Skeletal muscle tissue (tissue), 4 donors: ENCODE data around the gene ENOX2. TPM values are rescaled to one million over a fixed set of nuclear protein-coding genes. Genes with fewer than 3 reads are reported as not detected.

Experiments used
- H3K27ac ChIP-seq: one replicate; pipeline ENCODE4 v1.7.0; 2013; ENCODE audit warnings: mild to moderate bottlenecking, low read depth, low read length, inconsistent platforms
- H3K27me3 ChIP-seq, 3 donors: one replicate each; pipeline ENCODE4 v1.7.0; 2013; ENCODE audit warnings: low read length in 3 of 3; ENCODE audit not compliant: control insufficient read depth in 3 of 3, insufficient read depth in 3 of 3
- H3K36me3 ChIP-seq, 3 donors: one replicate each; pipeline ENCODE4 v1.7.0; 2013; ENCODE audit warnings: low read length in 3 of 3; ENCODE audit not compliant: control insufficient read depth in 3 of 3, insufficient read depth in 3 of 3
- H3K4me1 ChIP-seq, 3 donors: one replicate each; pipeline ENCODE4 v1.7.0; 2013; ENCODE audit warnings: low read length in 3 of 3, mild to moderate bottlenecking in 3 of 3; ENCODE audit not compliant: control insufficient read depth in 3 of 3, insufficient read depth in 3 of 3
- H3K4me3 ChIP-seq, 3 donors: one replicate each; pipeline ENCODE4 v1.7.0; 2013; ENCODE audit warnings: low read length in 3 of 3
- H3K9ac ChIP-seq, 3 donors: one replicate each; pipeline ENCODE4 v1.7.0; 2013; ENCODE audit warnings: low read length in 3 of 3, mild to moderate bottlenecking in 3 of 3, moderate library complexity in 2 of 3, low read depth in 1 of 3
- H3K9me3 ChIP-seq, 3 donors: one replicate each; pipeline ENCODE4 v1.7.0; 2013; ENCODE audit warnings: low read length in 3 of 3; ENCODE audit not compliant: control insufficient read depth in 3 of 3
- total RNA-seq: library from RNA; depleted of rRNA; stranded (reverse); fragments of >200 nt; gene quantifications from one replicate; pipeline ENCODE4 v1.2.3, GENCODE V29; 2014
- donor health status: Osteomylitis.

ENOX2 gene
- total RNA-seq, 1 donor from 2014 or later: 11.5 TPM

DNA sequence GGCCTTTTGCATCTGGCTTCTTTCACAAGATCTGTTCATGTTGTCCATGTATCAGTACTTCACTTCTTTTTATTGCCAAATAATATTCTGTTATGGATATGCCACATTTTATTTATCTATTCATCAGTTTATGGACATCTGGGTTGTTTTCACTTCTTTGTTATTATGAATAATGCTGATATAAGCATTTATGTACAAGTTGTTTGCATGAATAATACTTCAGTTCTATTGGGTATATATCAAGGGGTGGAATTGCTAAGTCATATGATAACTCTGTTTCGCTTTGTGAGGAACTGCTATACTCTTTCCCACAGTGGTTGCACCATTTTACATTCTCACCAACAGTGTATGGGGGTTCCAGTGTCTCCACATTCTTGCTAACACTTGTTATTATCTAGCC is 310.8 kb downstream of the ENOX2 start:
- Histone ChIP-seq H3K9ac (no peak overlapping the region), H3K9me3 (no peaks in the 10 kb centered on the region), H3K4me1 (no peaks in the 10 kb centered on the region), H3K4me3 (no peak overlapping the region), H3K36me3 (no peaks in the 10 kb centered on the region), H3K27ac (no peak overlapping the region), H3K27me3 (no peaks in the 10 kb centered on the region)

DNA sequence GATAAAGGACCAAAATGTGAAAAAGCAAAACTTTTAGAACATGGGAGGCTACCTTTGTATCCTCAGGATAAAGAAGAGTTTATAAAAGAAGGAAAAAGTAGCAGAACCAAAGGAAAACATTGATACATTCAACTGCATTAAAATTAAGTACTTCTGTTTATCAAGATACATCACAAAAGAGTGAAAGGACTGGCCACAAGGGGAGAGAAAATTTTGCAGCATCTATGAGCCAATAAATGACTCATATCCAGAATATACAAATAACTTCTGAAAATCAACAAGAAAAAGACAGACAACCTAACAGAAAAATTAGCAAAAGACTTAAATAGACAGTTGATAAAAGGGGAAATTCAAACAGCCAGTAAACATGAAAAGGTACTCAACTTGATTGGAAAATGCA is 324.1 kb downstream of the ENOX2 start:
- H3K27me3 ChIP-seq: peaks cover 0 to 3% (median 0%) of the 10 kb centered on the region in 3 donors
- no peaks in the 10 kb centered on the region for H3K4me1 ChIP-seq
- no peaks in the 10 kb centered on the region for H3K36me3 ChIP-seq
- H3K9me3 ChIP-seq: no peaks in the 10 kb centered on the region
- no peak overlapping the region for H3K4me3 ChIP-seq
- H3K9ac ChIP-seq: no peak overlapping the region
- H3K27ac ChIP-seq: no peak overlapping the region

DNA sequence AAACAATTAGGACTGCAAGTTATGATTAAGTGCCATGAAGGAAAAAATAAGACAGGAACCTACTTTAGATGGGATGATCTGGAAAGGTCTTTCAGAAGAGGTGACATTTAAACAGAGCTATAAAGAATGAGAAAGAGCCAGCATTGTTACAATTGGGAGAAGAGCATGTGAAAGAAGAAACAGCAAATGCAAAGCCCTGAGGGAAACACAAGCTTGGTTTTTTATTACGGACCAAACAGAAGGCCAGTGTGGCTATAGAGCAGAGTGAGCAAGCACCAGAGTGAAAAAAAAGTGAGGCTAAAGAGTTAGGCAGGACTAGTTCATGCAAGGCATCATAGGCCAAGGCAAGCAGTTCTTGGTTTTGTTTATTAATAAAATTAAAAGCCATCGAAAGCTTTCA is 325.6 kb downstream of the ENOX2 start:
- Histone ChIP-seq H3K36me3 (no peaks in the 10 kb centered on the region), H3K9me3 (no peaks in the 10 kb centered on the region), H3K4me1 (no peaks in the 10 kb centered on the region), H3K4me3 (no peak overlapping the region), H3K9ac (no peak overlapping the region), H3K27me3 (peaks cover 0 to 3% (median 0%) of the 10 kb centered on the region in 3 donors), H3K27ac (no peak overlapping the region)

DNA sequence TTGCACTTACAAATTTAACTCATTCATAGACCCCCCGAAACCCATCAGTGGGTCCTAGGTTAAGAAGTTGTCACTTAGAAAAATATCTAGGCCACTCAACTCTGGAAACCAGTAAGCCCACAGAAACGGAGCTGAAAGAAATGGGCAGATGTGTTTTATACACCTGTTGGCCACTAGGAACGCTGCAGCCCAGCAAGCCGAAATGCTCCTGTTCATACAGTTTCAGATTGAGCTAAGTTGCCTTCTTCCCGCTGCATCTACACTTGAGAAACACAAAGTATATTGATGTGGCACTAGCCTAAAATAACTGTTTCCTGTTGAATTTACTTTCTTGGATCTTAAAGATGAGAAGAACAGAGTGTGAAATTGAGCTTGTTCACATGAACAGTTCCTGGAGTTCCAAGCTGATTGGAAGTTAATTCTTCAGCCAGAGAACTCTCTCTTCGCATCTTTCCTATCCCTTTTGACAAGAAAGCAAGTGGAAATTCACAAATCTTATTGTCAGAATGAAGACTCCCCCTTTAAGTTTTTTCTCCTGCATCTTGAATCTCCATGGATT is 327.1 kb downstream of the ENOX2 start:
- Histone ChIP-seq H3K27me3 (peaks cover 0 to 3% (median 0%) of the 10 kb centered on the region in 3 donors), H3K9ac (no peak overlapping the region), H3K36me3 (no peaks in the 10 kb centered on the region), H3K4me1 (no peaks in the 10 kb centered on the region), H3K27ac (no peak overlapping the region), H3K4me3 (no peak overlapping the region), H3K9me3 (no peaks in the 10 kb centered on the region)

Other genes starting within 250 kb of the ENOX2 start
- gene ARHGAP36, start 155.1 kb upstream of the ENOX2 start, total RNA-seq: 292 TPM